Activated T-helper 1 cell treated with anti-CD3 and anti-CD28 coated beads, Interleukin-12 subunit alpha, Interleukin-12 subunit beta, Interleukin-2, Interleukin-4 antibody, amounts not matched to agents 30 ng/mL and 10 ng/mL and 1 ng/mL, durations not matched to agents 14 hours and 24 hours and 36 hours (primary cell): ENCODE data around the gene TEX29. TPM values are rescaled to one million over a fixed set of nuclear protein-coding genes. Genes with fewer than 3 reads are reported as not detected.

Experiments used
- DNase-seq: peaks from one replicate; pipeline ENCODE4 v3.0.0; 2021; ENCODE audit warnings: low spot score
- H3K27ac Mint-ChIP-seq: one replicate; pipeline ENCODE4 v1.8.0; 2021; ENCODE audit warnings: mild to moderate bottlenecking, mixed read lengths
- H3K27me3 Mint-ChIP-seq: one replicate; pipeline ENCODE4 v1.8.0; 2022; ENCODE audit warnings: mild to moderate bottlenecking, moderate library complexity, mixed read lengths; ENCODE audit not compliant: insufficient read depth
- H3K36me3 Mint-ChIP-seq: one replicate; pipeline ENCODE4 v1.8.0; 2021; ENCODE audit warnings: low read depth, mixed read lengths
- H3K4me1 Mint-ChIP-seq: one replicate; pipeline ENCODE4 v1.8.0; 2021; ENCODE audit warnings: low read depth, mixed read lengths
- H3K4me3 Mint-ChIP-seq: one replicate; pipeline ENCODE4 v1.8.0; 2021; ENCODE audit warnings: mild to moderate bottlenecking, moderate library complexity, mixed read lengths
- H3K9me3 Mint-ChIP-seq: one replicate; pipeline ENCODE4 v1.8.0; 2021; ENCODE audit warnings: mixed read lengths
- intact Hi-C: fragments of 100-400 bp; cut with micrococcal nuclease; formaldehyde crosslinking; loops from one replicate; pipeline ENCODE4 v1.15.1; 2024
- total RNA-seq: library from RNA; stranded (reverse); gene quantifications from 2 replicates; pipeline ENCODE4 v1.2.3, GENCODE V29; 2022

Gene TEX29
- total RNA-seq, 1 donor from 2014 or later = 0.70 TPM

DNA sequence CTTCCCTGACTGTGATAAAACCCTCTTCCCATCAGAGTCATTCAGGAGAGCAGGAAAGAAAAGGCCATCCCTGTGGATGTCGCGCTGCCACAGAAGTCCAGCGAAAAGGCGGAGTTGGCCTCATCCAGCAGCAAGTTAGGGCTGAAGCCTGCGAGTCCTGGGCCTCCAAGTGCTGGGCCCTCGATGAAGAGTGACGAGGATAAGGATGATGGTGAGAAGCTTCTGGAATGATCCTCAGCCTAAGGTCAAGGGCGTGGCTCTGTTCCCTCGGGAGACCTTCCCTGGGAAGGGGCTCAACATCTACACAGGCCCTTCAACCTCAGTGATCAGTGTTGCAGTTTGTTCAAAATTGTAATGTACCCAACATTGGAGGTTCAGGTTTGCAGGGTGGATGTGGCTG, 22.3 kb downstream of the TEX29 start:
- DNase-seq = no peak
- H3K9me3 Mint-ChIP-seq = peaks cover 4% of the 10 kb centered on the region
- no peak overlapping the region for H3K27ac Mint-ChIP-seq
- no peak overlapping the region for H3K4me3 Mint-ChIP-seq
- H3K36me3 Mint-ChIP-seq = no peaks in the 10 kb centered on the region
- no peaks in the 10 kb centered on the region for H3K4me1 Mint-ChIP-seq
- intact Hi-C loops = no loop called here
- no peaks in the 10 kb centered on the region for H3K27me3 Mint-ChIP-seq

DNA sequence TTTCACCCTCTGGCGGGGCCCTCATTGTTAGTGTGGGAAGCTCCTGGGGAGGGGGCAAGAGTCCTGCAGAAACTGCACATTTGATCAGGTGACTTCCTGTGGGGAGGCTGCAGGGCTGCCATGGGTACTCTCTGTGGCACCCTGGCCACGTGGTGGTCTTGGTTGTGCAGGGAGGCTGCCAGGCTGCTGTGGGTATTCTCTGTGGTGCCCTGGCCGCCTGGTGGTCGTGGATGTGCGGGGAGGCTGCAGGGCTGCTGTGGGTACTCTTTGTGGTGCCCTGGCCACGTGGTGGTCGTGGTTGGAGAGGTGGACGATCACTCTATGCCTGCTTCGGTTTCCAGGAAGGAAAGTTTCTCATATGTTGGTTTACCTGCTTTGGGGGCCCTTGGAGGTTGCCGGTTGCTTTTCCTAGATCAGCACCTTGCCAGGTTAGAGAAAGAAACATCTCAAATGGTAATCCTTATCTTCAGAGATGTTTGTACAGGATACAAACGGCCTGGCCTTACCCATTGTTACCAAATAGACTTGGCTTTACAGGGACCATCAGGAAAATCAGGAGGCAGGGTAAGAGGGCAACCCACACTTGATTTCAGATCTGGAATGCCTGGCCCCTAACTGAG, 22.9 kb downstream of the TEX29 start:
- Mint-ChIP-seq H3K27me3 (no peaks in the 10 kb centered on the region), H3K36me3 (no peaks in the 10 kb centered on the region), H3K4me3 (no peak overlapping the region), H3K4me1 (no peaks in the 10 kb centered on the region), H3K27ac (no peak overlapping the region), H3K9me3 (peaks cover 4% of the 10 kb centered on the region)
- intact Hi-C loops = no loop called here
- no peak for DNase-seq

DNA sequence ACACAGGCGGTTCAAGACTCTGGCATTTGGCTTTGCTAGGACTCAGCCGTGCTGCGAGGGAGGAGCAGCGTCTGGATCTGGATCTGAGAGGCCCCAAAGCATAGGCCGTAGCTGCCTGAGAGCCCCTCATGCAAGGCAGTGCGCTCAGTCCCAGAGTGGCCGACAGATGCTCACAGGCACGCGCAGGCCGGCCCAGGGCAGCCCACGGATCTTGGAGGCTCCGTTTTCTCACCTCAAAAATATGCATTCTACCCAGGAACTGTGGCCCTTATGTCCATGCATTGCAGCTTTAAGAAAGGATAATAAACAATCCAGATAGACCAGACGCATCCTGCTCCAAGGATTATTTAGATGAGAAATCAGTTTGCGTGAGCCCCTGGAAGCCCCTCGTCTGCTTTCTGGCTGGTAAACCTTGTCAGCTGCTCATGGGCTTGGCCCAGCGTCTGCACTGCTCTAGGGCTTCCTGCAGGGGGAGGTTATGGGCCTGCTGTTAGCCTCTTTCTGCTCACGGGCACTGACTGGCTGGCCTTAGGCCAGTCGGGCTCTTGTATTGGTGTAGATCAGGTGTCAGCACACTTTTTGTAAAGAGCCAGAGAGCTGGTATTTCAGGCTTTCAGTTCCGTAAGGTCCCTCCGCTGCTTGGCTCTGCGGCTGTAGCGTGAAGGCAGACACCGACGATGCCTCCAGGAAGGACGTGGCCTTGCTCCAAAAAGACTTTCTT, 24.2 kb downstream of the TEX29 start:
- no peaks in the 10 kb centered on the region for H3K9me3 Mint-ChIP-seq
- H3K27ac Mint-ChIP-seq = no peak overlapping the region
- H3K27me3 Mint-ChIP-seq = no peaks in the 10 kb centered on the region
- no peak for DNase-seq
- intact Hi-C loops = no loop called here
- no peak overlapping the region for H3K4me3 Mint-ChIP-seq
- no peaks in the 10 kb centered on the region for H3K36me3 Mint-ChIP-seq
- no peaks in the 10 kb centered on the region for H3K4me1 Mint-ChIP-seq

DNA sequence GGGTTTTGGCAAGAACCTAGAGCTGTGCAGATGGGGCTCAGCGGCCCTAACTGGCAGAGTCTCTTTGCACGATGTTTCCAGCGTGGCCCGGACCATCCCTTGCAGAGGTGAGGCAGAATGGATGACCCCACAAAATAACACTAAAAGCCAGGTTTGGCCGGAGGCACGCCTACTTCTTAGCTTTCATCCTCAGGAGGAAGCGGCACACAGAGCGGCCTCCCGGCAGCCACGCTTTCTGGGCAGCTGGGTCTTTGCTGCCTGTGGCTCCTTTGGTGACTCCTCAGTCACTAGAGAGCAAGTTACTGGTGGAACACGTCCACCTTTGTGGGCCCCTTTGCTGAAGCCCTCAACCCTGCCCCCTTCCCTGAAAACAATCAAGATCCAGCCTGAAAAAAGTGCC, 25.2 kb downstream of the TEX29 start:
- Mint-ChIP-seq H3K27ac (no peak overlapping the region), H3K36me3 (no peaks in the 10 kb centered on the region), H3K9me3 (no peaks in the 10 kb centered on the region), H3K4me1 (no peaks in the 10 kb centered on the region), H3K4me3 (no peak overlapping the region), H3K27me3 (no peaks in the 10 kb centered on the region)
- no peak for DNase-seq
- intact Hi-C loops = no loop called here

DNA sequence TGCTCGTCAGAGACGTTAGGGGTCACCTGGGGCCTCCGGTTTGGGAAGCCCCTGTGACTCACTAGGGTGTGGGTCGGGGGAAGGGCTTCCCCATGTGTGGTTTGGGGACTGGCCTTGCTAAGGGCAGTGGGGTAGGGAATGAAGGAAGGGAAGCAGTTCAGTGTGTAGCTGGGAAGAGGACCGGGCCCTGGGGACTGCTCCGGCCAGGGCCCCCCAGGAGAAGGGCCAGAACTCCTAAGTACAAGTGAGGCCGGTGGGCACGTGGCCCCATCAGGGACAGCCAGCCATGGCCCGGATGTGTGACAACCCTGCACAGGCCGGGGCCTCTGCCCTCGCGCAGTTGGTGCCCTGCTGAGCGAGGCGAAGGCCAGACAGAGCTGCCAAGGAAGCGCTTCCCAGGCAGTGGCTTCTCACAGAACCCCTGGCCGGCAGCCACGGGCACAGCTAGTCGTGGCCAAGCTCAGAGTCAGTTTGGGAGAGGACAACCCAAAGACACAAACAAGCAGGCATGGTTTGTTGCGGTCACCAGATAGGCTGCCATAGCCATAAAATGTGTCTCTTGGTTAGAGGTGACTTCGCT, 25.7 kb downstream of the TEX29 start:
- no peaks in the 10 kb centered on the region for H3K27me3 Mint-ChIP-seq
- H3K4me1 Mint-ChIP-seq = no peaks in the 10 kb centered on the region

DNA sequence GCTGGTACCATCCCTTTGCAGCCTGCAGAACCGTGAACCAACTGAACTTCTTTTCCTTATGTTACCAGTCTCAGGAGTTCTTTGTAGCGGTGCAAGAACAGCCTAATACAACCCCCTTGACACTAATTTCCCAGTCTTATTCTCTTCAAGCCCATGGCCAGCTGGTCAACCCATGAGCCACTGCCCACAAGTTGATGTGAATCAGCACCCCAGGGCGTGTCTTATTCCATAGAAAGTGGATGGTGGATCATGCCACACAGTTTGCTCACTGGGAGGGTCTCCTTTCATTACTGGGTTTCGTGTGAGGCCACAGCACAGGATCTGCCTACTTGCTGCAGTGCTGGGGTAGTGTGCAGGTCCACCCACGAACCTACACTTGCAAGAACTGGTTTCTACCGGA, 27.0 kb downstream of the TEX29 start:
- Mint-ChIP-seq H3K4me1 (no peaks in the 10 kb centered on the region), H3K9me3 (no peaks in the 10 kb centered on the region), H3K4me3 (no peak overlapping the region), H3K27me3 (peaks cover 2% of the 10 kb centered on the region), H3K27ac (no peak overlapping the region), H3K36me3 (no peaks in the 10 kb centered on the region)
- intact Hi-C loops = no loop called here
- DNase-seq = no peak

More for the DNA sequence above, 25.7 kb downstream of the TEX29 start:
- no peak overlapping the region for H3K27ac Mint-ChIP-seq
- H3K4me3 Mint-ChIP-seq = no peak overlapping the region
- intact Hi-C loops = no loop called here
- H3K9me3 Mint-ChIP-seq = no peaks in the 10 kb centered on the region
- no peak for DNase-seq
- H3K36me3 Mint-ChIP-seq = no peaks in the 10 kb centered on the region

DNA sequence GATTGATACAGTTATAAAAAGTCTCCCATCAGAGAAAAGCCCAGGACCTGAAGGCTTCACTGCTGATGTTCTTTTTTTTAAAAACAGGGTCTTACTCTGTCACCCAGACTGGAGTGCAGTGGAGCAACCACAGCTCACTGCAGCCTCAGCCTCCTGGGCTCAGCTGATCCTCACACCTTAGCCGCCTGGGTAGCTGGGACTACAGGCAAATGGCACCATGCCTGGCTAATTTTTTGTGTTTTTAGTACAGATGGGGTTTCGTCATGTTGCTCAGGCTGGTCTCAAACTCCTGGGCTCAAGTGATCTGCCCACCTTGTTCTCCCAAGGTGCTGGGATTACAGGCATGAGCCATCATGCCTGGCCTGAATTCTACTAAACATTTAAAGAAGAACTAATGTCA, 33.1 kb downstream of the TEX29 start:
- peaks cover 11% of the 10 kb centered on the region for H3K27me3 Mint-ChIP-seq
- no peaks in the 10 kb centered on the region for H3K36me3 Mint-ChIP-seq
- H3K9me3 Mint-ChIP-seq = no peaks in the 10 kb centered on the region
- intact Hi-C loops = no loop called here
- no peak for DNase-seq
- no peak overlapping the region for H3K27ac Mint-ChIP-seq
- H3K4me1 Mint-ChIP-seq = no peaks in the 10 kb centered on the region
- no peak overlapping the region for H3K4me3 Mint-ChIP-seq

DNA sequence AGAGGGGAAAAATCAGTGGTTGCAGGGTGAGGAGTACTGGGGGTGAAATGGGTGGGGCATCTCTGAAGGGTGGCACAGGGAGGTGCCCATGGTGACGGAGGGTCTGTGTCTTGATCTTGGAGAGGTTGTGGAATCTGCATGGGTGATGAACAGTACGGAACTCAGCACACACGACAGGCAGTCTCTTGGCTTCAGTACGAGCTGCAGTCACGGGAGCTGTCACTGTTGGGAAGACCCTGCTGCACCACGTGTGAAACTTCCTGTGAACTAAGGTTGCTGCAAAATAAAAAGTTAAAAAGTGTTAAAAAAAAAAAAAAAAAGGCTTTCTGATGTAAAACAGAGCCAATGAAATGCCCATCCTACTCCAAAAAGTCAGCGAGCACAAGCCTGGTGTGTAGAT, 34.3 kb downstream of the TEX29 start:
- Mint-ChIP-seq H3K4me3 (no peak overlapping the region), H3K36me3 (no peaks in the 10 kb centered on the region), H3K4me1 (no peaks in the 10 kb centered on the region), H3K27me3 (peaks cover 11% of the 10 kb centered on the region), H3K27ac (no peak overlapping the region), H3K9me3 (no peaks in the 10 kb centered on the region)
- intact Hi-C loops = no loop called here
- no peak for DNase-seq

DNA sequence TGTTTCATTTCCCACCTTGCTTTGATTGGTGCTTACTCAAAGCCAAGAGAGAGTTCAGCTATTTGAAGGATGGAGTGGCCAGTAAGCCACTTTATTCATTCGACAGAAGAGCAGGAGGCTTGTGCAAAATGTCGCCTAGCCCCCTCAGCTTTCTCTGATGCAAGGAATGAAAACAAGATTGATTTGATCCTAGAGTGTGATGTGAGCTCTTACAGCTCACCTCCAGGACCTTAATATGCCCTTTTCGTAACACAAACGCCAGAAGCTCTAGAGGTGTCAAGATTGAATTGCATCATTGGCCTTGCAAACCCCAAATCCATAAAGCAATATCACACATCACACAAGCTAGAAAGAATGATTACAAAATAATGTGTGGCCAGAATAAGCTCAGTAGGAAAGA, 36.4 kb downstream of the TEX29 start:
- Mint-ChIP-seq H3K4me1 (no peaks in the 10 kb centered on the region), H3K27ac (no peak overlapping the region), H3K27me3 (peaks cover 11% of the 10 kb centered on the region), H3K4me3 (no peak overlapping the region), H3K9me3 (no peaks in the 10 kb centered on the region), H3K36me3 (no peaks in the 10 kb centered on the region)
- intact Hi-C loops = no loop called here
- no peak for DNase-seq

DNA sequence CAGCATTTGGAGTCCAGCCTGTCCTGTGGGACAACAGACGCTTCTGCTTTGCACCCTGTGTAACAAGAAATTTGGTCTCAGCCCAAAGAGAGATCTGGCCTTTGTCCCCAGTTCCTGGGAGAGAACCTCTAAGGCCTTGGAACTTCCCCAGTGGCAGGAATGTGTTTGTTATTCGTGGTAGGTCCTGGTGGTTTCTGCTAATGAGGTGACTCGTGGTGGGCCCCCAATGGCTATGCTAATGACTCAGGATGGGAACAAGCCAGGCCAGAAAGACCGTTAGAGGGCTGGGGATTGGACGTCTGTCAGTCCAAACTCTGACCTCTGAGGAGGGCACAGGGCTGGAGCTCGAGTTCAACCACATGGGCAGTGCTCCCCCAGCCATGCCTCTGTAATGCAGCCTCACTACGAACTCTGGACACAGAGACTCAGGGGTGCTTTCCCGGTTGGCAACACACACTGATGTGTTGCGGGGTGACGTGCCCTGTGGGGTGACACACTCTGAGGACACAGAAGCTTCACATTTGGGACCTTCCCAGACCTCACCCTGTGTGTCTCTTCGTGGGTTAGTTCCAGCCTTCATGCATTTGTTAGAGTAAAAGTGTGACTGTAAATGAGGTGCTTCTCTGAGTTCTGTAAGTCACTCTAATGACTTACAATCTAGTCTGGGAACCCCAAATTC, 38.9 kb downstream of the TEX29 start:
- no peaks in the 10 kb centered on the region for H3K36me3 Mint-ChIP-seq
- peaks cover 6% of the 10 kb centered on the region for H3K27me3 Mint-ChIP-seq
- H3K9me3 Mint-ChIP-seq = no peaks in the 10 kb centered on the region
- no peak overlapping the region for H3K4me3 Mint-ChIP-seq
- no peak overlapping the region for H3K27ac Mint-ChIP-seq
- intact Hi-C loops = no loop called here
- DNase-seq = no peak
- no peaks in the 10 kb centered on the region for H3K4me1 Mint-ChIP-seq

DNA sequence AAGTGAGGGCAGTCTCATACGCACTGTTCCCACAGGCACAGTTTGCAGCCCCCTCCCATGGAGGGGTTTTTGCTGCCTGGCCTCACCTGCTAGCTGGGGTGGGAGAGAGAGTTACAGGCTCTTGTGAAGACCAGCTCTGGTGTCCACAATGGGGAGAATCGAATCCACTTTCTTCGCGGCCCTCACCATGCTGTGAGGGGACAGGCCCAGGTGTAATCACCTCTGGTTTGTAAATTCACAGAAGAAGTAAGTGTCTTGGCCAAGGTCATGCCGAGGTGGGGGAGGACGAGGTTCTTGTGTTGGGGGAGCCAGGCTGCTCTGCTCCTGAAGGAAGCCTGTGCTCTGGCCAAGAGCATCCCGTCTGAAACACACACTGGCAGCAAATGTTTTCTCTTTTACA, 39.5 kb downstream of the TEX29 start:
- peaks cover 2% of the 10 kb centered on the region for H3K27me3 Mint-ChIP-seq
- no peaks in the 10 kb centered on the region for H3K9me3 Mint-ChIP-seq
- no peaks in the 10 kb centered on the region for H3K36me3 Mint-ChIP-seq
- H3K4me3 Mint-ChIP-seq = no peak overlapping the region
- DNase-seq = no peak
- intact Hi-C loops = no loop called here
- no peaks in the 10 kb centered on the region for H3K4me1 Mint-ChIP-seq
- no peak overlapping the region for H3K27ac Mint-ChIP-seq

DNA sequence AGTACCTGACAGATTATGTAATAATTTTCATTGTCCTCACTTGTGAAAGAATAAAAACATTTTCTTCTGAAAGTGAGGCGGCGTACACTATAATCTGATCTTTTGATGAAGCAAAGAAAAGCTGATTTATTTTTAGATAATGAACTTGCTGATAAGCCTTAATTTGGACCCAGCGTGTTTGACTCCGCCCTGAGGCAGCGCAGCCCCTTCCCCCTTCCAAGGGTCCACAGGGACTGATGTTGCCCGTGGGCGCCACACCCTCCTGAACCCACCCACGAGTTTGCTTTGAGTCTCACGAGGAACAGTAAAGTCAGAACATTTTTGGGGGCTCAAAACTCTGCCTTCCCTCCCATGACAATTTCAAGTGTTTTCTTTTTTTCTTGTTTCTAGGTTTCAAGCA, 40.0 kb downstream of the TEX29 start:
- no peaks in the 10 kb centered on the region for H3K4me1 Mint-ChIP-seq
- no peak for DNase-seq
- no peak overlapping the region for H3K4me3 Mint-ChIP-seq
- no peak overlapping the region for H3K27ac Mint-ChIP-seq
- H3K27me3 Mint-ChIP-seq = peaks cover 2% of the 10 kb centered on the region
- no peaks in the 10 kb centered on the region for H3K36me3 Mint-ChIP-seq
- H3K9me3 Mint-ChIP-seq = no peaks in the 10 kb centered on the region
- intact Hi-C loops = no loop called here
